SIG-M5 (cell line): ENCODE data around the gene MYO3B.

Experiments used
- DNase-seq: peaks from one replicate; lab custom pipeline; 2025; lab: John Stamatoyannopoulos, UW

MYO3B gene

GRCh38 chr2:170235860-170236679 is 58.1 kb downstream of the MYO3B start:
- no peak for DNase-seq

GRCh38 chr2:170236680-170237047 is 58.7 kb downstream of the MYO3B start:
- no peak for DNase-seq

- no peak for DNase-seq
Measured at GRCh38 chr2:170237572-170238120, 59.7 kb downstream of the MYO3B start.

GRCh38 chr2:170238776-170239175 is 60.8 kb downstream of the MYO3B start:
- no peak for DNase-seq

GRCh38 chr2:170240629-170241028 is 62.7 kb downstream of the MYO3B start:
- DNase-seq = no peak

GRCh38 chr2:170241756-170242155 is 63.8 kb downstream of the MYO3B start:
- no peak for DNase-seq

GRCh38 chr2:170243118-170243837 is 65.3 kb downstream of the MYO3B start:
- no peak for DNase-seq

GRCh38 chr2:170243898-170244297 is 66.0 kb downstream of the MYO3B start:
- no peak for DNase-seq

- no peak for DNase-seq
Measured at GRCh38 chr2:170244555-170244954, 66.6 kb downstream of the MYO3B start.

- DNase-seq = no peak
Measured at GRCh38 chr2:170245312-170245711, 67.4 kb downstream of the MYO3B start.

GRCh38 chr2:170247333-170247732 is 69.4 kb downstream of the MYO3B start:
- no peak for DNase-seq

- DNase-seq = no peak
Measured at GRCh38 chr2:170247882-170248393, 70.0 kb downstream of the MYO3B start.

GRCh38 chr2:170248574-170249393 is 70.8 kb downstream of the MYO3B start:
- DNase-seq = no peak

GRCh38 chr2:170249761-170250160 is 71.8 kb downstream of the MYO3B start:
- no peak for DNase-seq

GRCh38 chr2:170250584-170250983 is 72.6 kb downstream of the MYO3B start:
- no peak for DNase-seq

GRCh38 chr2:170252414-170252813 is 74.5 kb downstream of the MYO3B start:
- no peak for DNase-seq

- no peak for DNase-seq
Measured at GRCh38 chr2:170253721-170254230, 75.8 kb downstream of the MYO3B start.

- no peak for DNase-seq
Measured at GRCh38 chr2:170254293-170254732, 76.4 kb downstream of the MYO3B start.

GRCh38 chr2:170255137-170255536 is 77.2 kb downstream of the MYO3B start:
- DNase-seq = no peak

- DNase-seq = no peak
Measured at GRCh38 chr2:170255971-170256370, 78.0 kb downstream of the MYO3B start.

GRCh38 chr2:170258382-170258781 is 80.4 kb downstream of the MYO3B start:
- DNase-seq = no peak

- DNase-seq = no peak
Measured at GRCh38 chr2:170260188-170260587, 82.2 kb downstream of the MYO3B start.
